T-cell (primary cell): Measurements from ENCODE around the gene SLC13A5. TPM values are rescaled to one million over a fixed set of nuclear protein-coding genes. Genes with fewer than 3 reads are reported as not detected.

Experiments used
- ATAC-seq, 4 experiments: fragments of 200-7000 bp in 3 of 4; fragments of 150-1000 bp in 1 of 4; cut with Tn5 transposase; replicated peaks in 1 of 4; 1 replicate in 3 of 4; 2 replicates in 1 of 4; pipeline ENCODE4 v1.10.0; 2021; ENCODE audit warnings: moderate library complexity in 3 of 4, mild to moderate bottlenecking in 2 of 4, moderate number of reproducible peaks in 1 of 4
- CTCF ChIA-PET, 2 donors: fragments of 300-600 bp; sonication (Branson Sonifier 250); formaldehyde crosslinking; loops; one replicate each; lab custom pipeline; 2022; ENCODE audit warnings: antibody characterized with exemption in 2 of 2; lab: Charles Lee
- POLR2A ChIA-PET, 2 donors: fragments of 300-600 bp; sonication (Branson Sonifier 250); formaldehyde crosslinking; loops; one replicate each; lab custom pipeline; 2022; ENCODE audit warnings: antibody characterized with exemption in 2 of 2; lab: Charles Lee
- DNase-seq, 35 experiments: peaks; one replicate each; pipeline versions ENCODE4 v3.0.0 to v3.0.0-alpha.2; 2013 to 2023
- H3K27ac ChIP-seq: one replicate; pipeline ENCODE4 v1.5.1; 2013; ENCODE audit warnings: low read length
- H3K27me3 ChIP-seq, 2 experiments: replicated peaks in 1 of 2; 1 replicate in 1 of 2; 2 replicates in 1 of 2; pipeline versions ENCODE4 v1.6.1 to v1.7.0; 2013; ENCODE audit warnings: low read length in 1 of 2, mixed read lengths in 1 of 2; ENCODE audit not compliant: control insufficient read depth in 2 of 2, insufficient read depth in 2 of 2; ENCODE audit errors: extremely low read depth in 1 of 2
- H3K36me3 ChIP-seq, 2 donors: 1 replicate in 1 of 2; 2 replicates in 1 of 2; pipeline versions ENCODE4 v1.6.1 to v1.7.0; 2013; ENCODE audit warnings: low read length in 1 of 2; ENCODE audit not compliant: control insufficient read depth in 2 of 2, insufficient read depth in 1 of 2; ENCODE audit errors: extremely low read depth in 1 of 2
- H3K4me1 ChIP-seq, 2 experiments: 1 replicate in 1 of 2; 2 replicates in 1 of 2; pipeline versions ENCODE4 v1.6.1 to v1.7.0; 2013; ENCODE audit warnings: low read length in 2 of 2, mixed read lengths in 1 of 2; ENCODE audit not compliant: insufficient read depth in 2 of 2, control insufficient read depth in 1 of 2; ENCODE audit errors: extremely low read depth in 1 of 2
- H3K4me3 ChIP-seq, 2 donors: 1 replicate in 1 of 2; 2 replicates in 1 of 2; pipeline versions ENCODE4 v1.5.1 to v1.7.0; 2013; ENCODE audit warnings: mild to moderate bottlenecking in 2 of 2, low read length in 1 of 2, moderate library complexity in 1 of 2; ENCODE audit not compliant: control insufficient read depth in 1 of 2; ENCODE audit errors: extremely low read depth in 1 of 2
- H3K9me3 ChIP-seq: 2 replicates; pipeline ENCODE4 v1.7.0; 2013
- H3K27ac Mint-ChIP-seq, 2 donors: one replicate each; pipeline ENCODE4 v1.8.0; 2020 to 2021; ENCODE audit warnings: mild to moderate bottlenecking in 2 of 2, mixed read lengths in 2 of 2
- H3K27me3 Mint-ChIP-seq, 2 donors: one replicate each; pipeline ENCODE4 v1.8.0; 2021 to 2022; ENCODE audit warnings: mixed read lengths in 2 of 2
- H3K36me3 Mint-ChIP-seq: one replicate; pipeline ENCODE4 v1.8.0; 2021; ENCODE audit warnings: mixed read lengths
- H3K4me1 Mint-ChIP-seq, 3 donors: one replicate each; pipeline ENCODE4 v1.8.0; 2020 to 2022; ENCODE audit warnings: mixed read lengths in 3 of 3, mild to moderate bottlenecking in 1 of 3
- H3K4me3 Mint-ChIP-seq, 3 donors: one replicate each; pipeline ENCODE4 v1.8.0; 2020 to 2022; ENCODE audit warnings: mild to moderate bottlenecking in 3 of 3, mixed read lengths in 3 of 3, moderate library complexity in 3 of 3
- H3K9me3 Mint-ChIP-seq, 3 donors: one replicate each; pipeline ENCODE4 v1.8.0; 2020 to 2022; ENCODE audit warnings: mixed read lengths in 3 of 3
- WGBS: methylation state at CpG from one replicate; pipeline ENCODE4 v1.1.5; 2013; ENCODE audit warnings: missing lambda C conversion rate; ENCODE audit not compliant: insufficient coverage; 5-methylcytosine and 5-hydroxymethylcytosine counted together
- total RNA-seq, 35 experiments: library from RNA in 6 of 35; stranded (reverse) in 6 of 35; fragments of 120-200 nt in 1 of 35; gene quantifications; one replicate each; pipeline versions ENCODE4 v1.2.1 to v1.2.4 and lab custom pipeline; 2013 to 2026

The SLC13A5 gene
- total RNA-seq, 5 donors from 2014 or later (not counting 1 experiment from before 2014, with no cell fraction given): 0.13 TPM; not detected in 3

- Mint-ChIP-seq H3K27ac (no peak overlapping the region), H3K4me1 (peaks cover 16 to 22% (median 20%) of the 10 kb centered on the region in 3 donors), H3K27me3 (peaks cover 69 to 78% of the 10 kb centered on the region in 2 donors), H3K4me3 (peak overlapping the region in 2 of 3 donors; percentile 46 to 79), H3K36me3 (no peaks in the 10 kb centered on the region), H3K9me3 (peaks cover 0 to 8% (median 0%) of the 10 kb centered on the region in 3 donors)
- POLR2A ChIA-PET: no interaction called here
- Histone ChIP-seq H3K4me1 (peaks cover 0 to 11% of the 10 kb centered on the region in 2 experiments), H3K4me3 (no peak overlapping the region), H3K9me3 (no peaks in the 10 kb centered on the region), H3K27me3 (peaks cover 4 to 48% of the 10 kb centered on the region in 2 experiments), H3K27ac (no peak overlapping the region), H3K36me3 (no peaks in the 10 kb centered on the region)
- 11% methylated on average over 25 of the region's 29 CpGs for WGBS
- DNase-seq (no peak), ATAC-seq (no peak)
- CTCF ChIA-PET: no interaction called here
Measured at GRCh38 chr17:6713918-6714271, 726 bp upstream of the SLC13A5 start.

- DNase-seq (no peak), ATAC-seq (no peak)
- H3K4me3 Mint-ChIP-seq: peak overlapping the region in 2 of 3 donors; percentile 53 to 79
- Histone ChIP-seq H3K27me3 (peaks cover 4 to 42% of the 10 kb centered on the region in 2 experiments), H3K36me3 (no peaks in the 10 kb centered on the region), H3K9me3 (no peaks in the 10 kb centered on the region), H3K27ac (no peak overlapping the region), H3K4me1 (peaks cover 0 to 11% of the 10 kb centered on the region in 2 experiments), H3K4me3 (no peak overlapping the region)
- H3K36me3 Mint-ChIP-seq: no peaks in the 10 kb centered on the region
- ChIA-PET POLR2A (no interaction called here), CTCF (no interaction called here)
- peaks cover 16 to 22% (median 20%) of the 10 kb centered on the region in 3 donors for H3K4me1 Mint-ChIP-seq
- peaks cover 75 to 85% of the 10 kb centered on the region in 2 donors for H3K27me3 Mint-ChIP-seq
- 19% methylated on average over 14 of the region's 14 CpGs for WGBS
- no peak overlapping the region for H3K27ac Mint-ChIP-seq
- H3K9me3 Mint-ChIP-seq: peaks cover 0 to 8% (median 0%) of the 10 kb centered on the region in 3 donors
Measured at GRCh38 chr17:6712854-6713129, 377 bp downstream of the SLC13A5 start.

GRCh38 chr17:6712058-6712853, 913 bp downstream of the SLC13A5 start:
- H3K27me3 ChIP-seq: peaks cover 4 to 42% of the 10 kb centered on the region in 2 experiments
- POLR2A ChIA-PET: no interaction called here
- WGBS: 74% methylated on average over 5 of the region's 11 CpGs
- no peaks in the 10 kb centered on the region for H3K36me3 ChIP-seq
- H3K9me3 ChIP-seq: no peaks in the 10 kb centered on the region
- Mint-ChIP-seq H3K4me1 (peaks cover 16 to 22% (median 20%) of the 10 kb centered on the region in 3 donors), H3K9me3 (peaks cover 0 to 8% (median 0%) of the 10 kb centered on the region in 3 donors), H3K4me3 (peak overlapping the region in 2 of 3 donors; percentile 53 to 79), H3K27me3 (peaks cover 72 to 83% of the 10 kb centered on the region in 2 donors), H3K36me3 (no peaks in the 10 kb centered on the region), H3K27ac (no peak overlapping the region)
- no peak overlapping the region for H3K4me3 ChIP-seq
- no peak overlapping the region for H3K27ac ChIP-seq
- ATAC-seq: no peak
- H3K4me1 ChIP-seq: peaks cover 0 to 11% of the 10 kb centered on the region in 2 experiments
- no peak for DNase-seq
- CTCF ChIA-PET: no interaction called here

- peak overlapping the region in 1 of 3 donors; percentile 79 for H3K4me3 Mint-ChIP-seq
- peaks cover 0 to 6% (median 0%) of the 10 kb centered on the region in 3 donors for H3K9me3 Mint-ChIP-seq
- H3K4me1 Mint-ChIP-seq: peaks cover 16 to 22% (median 20%) of the 10 kb centered on the region in 3 donors
- H3K27ac ChIP-seq: no peak overlapping the region
- peaks cover 0 to 11% of the 10 kb centered on the region in 2 experiments for H3K4me1 ChIP-seq
- H3K27me3 Mint-ChIP-seq: peaks cover 74 to 87% of the 10 kb centered on the region in 2 donors
- 38% methylated on average over 2 of the region's 2 CpGs for WGBS
- CTCF ChIA-PET: no interaction called here
- H3K9me3 ChIP-seq: no peaks in the 10 kb centered on the region
- H3K27me3 ChIP-seq: peaks cover 4 to 45% of the 10 kb centered on the region in 2 experiments
- H3K27ac Mint-ChIP-seq: no peak overlapping the region
- POLR2A ChIA-PET: no interaction called here
- DNase-seq (no peak), ATAC-seq (no peak)
- no peak overlapping the region for H3K4me3 ChIP-seq
- no peaks in the 10 kb centered on the region for H3K36me3 Mint-ChIP-seq
- no peaks in the 10 kb centered on the region for H3K36me3 ChIP-seq
Measured at GRCh38 chr17:6711681-6712057, 1.5 kb downstream of the SLC13A5 start.

GRCh38 chr17:6711081-6711674, 2.0 kb downstream of the SLC13A5 start:
- ATAC-seq (no peak), DNase-seq (no peak)
- no peak overlapping the region for H3K27ac Mint-ChIP-seq
- POLR2A ChIA-PET: no interaction called here
- H3K4me3 Mint-ChIP-seq: no peak overlapping the region
- H3K4me1 ChIP-seq: peaks cover 0 to 11% of the 10 kb centered on the region in 2 experiments
- H3K4me1 Mint-ChIP-seq: peaks cover 16 to 22% (median 20%) of the 10 kb centered on the region in 3 donors
- H3K27me3 ChIP-seq: peaks cover 4 to 47% of the 10 kb centered on the region in 2 experiments
- H3K9me3 ChIP-seq: no peaks in the 10 kb centered on the region
- H3K4me3 ChIP-seq: no peak overlapping the region
- H3K36me3 ChIP-seq: no peaks in the 10 kb centered on the region
- H3K27ac ChIP-seq: no peak overlapping the region
- H3K9me3 Mint-ChIP-seq: peaks cover 0 to 2% (median 0%) of the 10 kb centered on the region in 3 donors
- H3K27me3 Mint-ChIP-seq: peaks cover 75 to 88% of the 10 kb centered on the region in 2 donors
- no peaks in the 10 kb centered on the region for H3K36me3 Mint-ChIP-seq
- CTCF ChIA-PET: no interaction called here
- 69% methylated on average over 6 of the region's 7 CpGs for WGBS

GRCh38 chr17:6710317-6710716, 2.9 kb downstream of the SLC13A5 start:
- Histone ChIP-seq H3K27ac (no peak overlapping the region), H3K36me3 (no peaks in the 10 kb centered on the region), H3K27me3 (peaks cover 4 to 51% of the 10 kb centered on the region in 2 experiments), H3K9me3 (no peaks in the 10 kb centered on the region), H3K4me1 (peaks cover 0 to 11% of the 10 kb centered on the region in 2 experiments), H3K4me3 (no peak overlapping the region)
- Mint-ChIP-seq H3K4me3 (no peak overlapping the region), H3K4me1 (peaks cover 16 to 22% (median 20%) of the 10 kb centered on the region in 3 donors), H3K36me3 (no peaks in the 10 kb centered on the region), H3K9me3 (no peaks in the 10 kb centered on the region), H3K27me3 (peaks cover 70 to 80% of the 10 kb centered on the region in 2 donors), H3K27ac (no peak overlapping the region)
- DNase-seq: no peak
- POLR2A ChIA-PET: no interaction called here
- CTCF ChIA-PET: no interaction called here
- ATAC-seq: no peak
- WGBS: 81% methylated on average over 7 of the region's 11 CpGs
